Measurements from ENCODE around the gene ELOVL3.

DNA sequence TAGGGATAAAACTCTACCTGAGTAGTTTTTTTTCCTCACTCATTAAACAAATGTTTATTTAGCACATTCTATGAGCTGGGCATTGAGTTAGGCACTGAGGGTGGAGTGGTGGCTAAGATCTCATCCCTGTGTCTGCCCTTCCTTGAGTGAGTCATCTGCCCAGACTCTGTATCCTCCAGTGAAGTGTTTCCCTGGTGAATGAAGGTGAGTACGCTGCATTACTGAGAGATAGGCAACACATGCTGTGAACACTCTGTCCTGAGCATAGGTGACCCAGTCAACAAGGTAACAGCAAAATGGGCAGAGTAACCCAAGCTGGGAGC, 9.5 kb downstream of the ELOVL3 start:
- TF ChIP-seq, protein P1, sequence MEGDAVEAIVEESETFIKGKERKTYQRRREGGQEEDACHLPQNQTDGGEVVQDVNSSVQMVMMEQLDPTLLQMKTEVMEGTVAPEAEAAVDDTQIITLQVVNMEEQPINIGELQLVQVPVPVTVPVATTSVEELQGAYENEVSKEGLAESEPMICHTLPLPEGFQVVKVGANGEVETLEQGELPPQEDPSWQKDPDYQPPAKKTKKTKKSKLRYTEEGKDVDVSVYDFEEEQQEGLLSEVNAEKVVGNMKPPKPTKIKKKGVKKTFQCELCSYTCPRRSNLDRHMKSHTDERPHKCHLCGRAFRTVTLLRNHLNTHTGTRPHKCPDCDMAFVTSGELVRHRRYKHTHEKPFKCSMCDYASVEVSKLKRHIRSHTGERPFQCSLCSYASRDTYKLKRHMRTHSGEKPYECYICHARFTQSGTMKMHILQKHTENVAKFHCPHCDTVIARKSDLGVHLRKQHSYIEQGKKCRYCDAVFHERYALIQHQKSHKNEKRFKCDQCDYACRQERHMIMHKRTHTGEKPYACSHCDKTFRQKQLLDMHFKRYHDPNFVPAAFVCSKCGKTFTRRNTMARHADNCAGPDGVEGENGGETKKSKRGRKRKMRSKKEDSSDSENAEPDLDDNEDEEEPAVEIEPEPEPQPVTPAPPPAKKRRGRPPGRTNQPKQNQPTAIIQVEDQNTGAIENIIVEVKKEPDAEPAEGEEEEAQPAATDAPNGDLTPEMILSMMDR (IDR thresholded peaks at IDR 0.05; ENCODE audit: low read depth, low read length) = no peak
- TF ChIP-seq EZH2phosphoT487 (IDR thresholded peaks at IDR 0.05; ENCODE audit: low read depth) = no peak

All from OCI-LY3 (cell line).